Neuron (in vitro differentiated cells): ENCODE measurements around the gene GRID1.

ENCODE experiments used
- H2AFZ ChIP-seq: one replicate; pipeline ENCODE4 v1.6.1; 2013; ENCODE audit warnings: low read depth, mild to moderate bottlenecking, inconsistent platforms, low read length, moderate library complexity
- H3K27me3 ChIP-seq: one replicate; pipeline ENCODE4 v1.6.1; 2013; ENCODE audit warnings: low read length; ENCODE audit not compliant: insufficient read depth
- H3K36me3 ChIP-seq: one replicate; pipeline ENCODE4 v1.6.1; 2013; ENCODE audit warnings: low read length; ENCODE audit not compliant: insufficient read depth
- H3K4me1 ChIP-seq: one replicate; pipeline ENCODE4 v1.6.1; 2013; ENCODE audit warnings: low read length; ENCODE audit not compliant: insufficient read depth
- H3K4me3 ChIP-seq: 2 replicates; pipeline ENCODE4 v1.5.1; 2013; ENCODE audit warnings: mild to moderate bottlenecking, low read length, moderate library complexity
- H3K9me3 ChIP-seq: one replicate; pipeline ENCODE4 v1.6.1; 2013; ENCODE audit warnings: low read length

The GRID1 gene

GRCh38 chr10:86349940-86350630 is 16.5 kb downstream of the GRID1 start:
- Histone ChIP-seq H3K9me3 (no peaks in the 10 kb centered on the region), H2AFZ (no peak overlapping the region)

GRCh38 chr10:86349474-86349873 is 17.1 kb downstream of the GRID1 start:
- H3K4me3 ChIP-seq: no peak overlapping the region
- peaks cover 3% of the 10 kb centered on the region for H3K27me3 ChIP-seq
- H2AFZ ChIP-seq: no peak overlapping the region
- H3K9me3 ChIP-seq: no peaks in the 10 kb centered on the region
- no peaks in the 10 kb centered on the region for H3K4me1 ChIP-seq
- no peaks in the 10 kb centered on the region for H3K36me3 ChIP-seq

More at GRCh38 chr10:86349940-86350630, 16.5 kb downstream of the GRID1 start:
- Histone ChIP-seq H3K4me1 (no peaks in the 10 kb centered on the region), H3K36me3 (no peaks in the 10 kb centered on the region), H3K4me3 (no peak overlapping the region), H3K27me3 (peaks cover 4% of the 10 kb centered on the region)

- H2AFZ ChIP-seq: no peak overlapping the region
- no peaks in the 10 kb centered on the region for H3K4me1 ChIP-seq
- H3K9me3 ChIP-seq: no peaks in the 10 kb centered on the region
- H3K36me3 ChIP-seq: no peaks in the 10 kb centered on the region
- H3K4me3 ChIP-seq: no peak overlapping the region
- H3K27me3 ChIP-seq: peaks cover 5% of the 10 kb centered on the region
Measured at GRCh38 chr10:86348321-86349210, 18.0 kb downstream of the GRID1 start.

- Histone ChIP-seq H3K9me3 (no peaks in the 10 kb centered on the region), H3K36me3 (no peaks in the 10 kb centered on the region), H2AFZ (no peak overlapping the region), H3K4me3 (no peak overlapping the region), H3K4me1 (no peaks in the 10 kb centered on the region), H3K27me3 (peaks cover 8% of the 10 kb centered on the region)
Measured at GRCh38 chr10:86347856-86348255, 18.7 kb downstream of the GRID1 start.

- Histone ChIP-seq H3K4me3 (no peak overlapping the region), H3K4me1 (no peaks in the 10 kb centered on the region), H2AFZ (no peak overlapping the region), H3K27me3 (peaks cover 11% of the 10 kb centered on the region), H3K36me3 (no peaks in the 10 kb centered on the region), H3K9me3 (no peaks in the 10 kb centered on the region)
Measured at GRCh38 chr10:86346799-86347665, 19.6 kb downstream of the GRID1 start.

GRCh38 chr10:86345859-86346798 is 20.5 kb downstream of the GRID1 start:
- Histone ChIP-seq H3K36me3 (no peaks in the 10 kb centered on the region), H3K27me3 (peaks cover 19% of the 10 kb centered on the region), H3K4me3 (no peak overlapping the region), H3K4me1 (no peaks in the 10 kb centered on the region), H2AFZ (no peak overlapping the region), H3K9me3 (no peaks in the 10 kb centered on the region)

GRCh38 chr10:86345296-86345858 is 21.2 kb downstream of the GRID1 start:
- Histone ChIP-seq H3K9me3 (no peaks in the 10 kb centered on the region), H3K4me1 (no peaks in the 10 kb centered on the region), H3K4me3 (no peak overlapping the region), H3K27me3 (peaks cover 24% of the 10 kb centered on the region), H3K36me3 (no peaks in the 10 kb centered on the region), H2AFZ (no peak overlapping the region)

GRCh38 chr10:86344714-86345161 is 21.9 kb downstream of the GRID1 start:
- Histone ChIP-seq H3K4me3 (no peak overlapping the region), H3K4me1 (no peaks in the 10 kb centered on the region), H3K27me3 (peaks cover 24% of the 10 kb centered on the region), H3K9me3 (no peaks in the 10 kb centered on the region), H3K36me3 (no peaks in the 10 kb centered on the region), H2AFZ (no peak overlapping the region)

- Histone ChIP-seq H3K4me3 (no peak overlapping the region), H3K36me3 (no peaks in the 10 kb centered on the region), H2AFZ (no peak overlapping the region), H3K27me3 (peaks cover 24% of the 10 kb centered on the region), H3K9me3 (no peaks in the 10 kb centered on the region), H3K4me1 (no peaks in the 10 kb centered on the region)
Measured at GRCh38 chr10:86344281-86344680, 22.3 kb downstream of the GRID1 start.

GRCh38 chr10:86343761-86344160 is 22.8 kb downstream of the GRID1 start:
- H3K27me3 ChIP-seq: peaks cover 24% of the 10 kb centered on the region
- H3K4me1 ChIP-seq: no peaks in the 10 kb centered on the region
- no peak overlapping the region for H3K4me3 ChIP-seq
- no peaks in the 10 kb centered on the region for H3K9me3 ChIP-seq
- no peaks in the 10 kb centered on the region for H3K36me3 ChIP-seq
- no peak overlapping the region for H2AFZ ChIP-seq

- Histone ChIP-seq H3K9me3 (no peaks in the 10 kb centered on the region), H3K4me3 (no peak overlapping the region), H3K27me3 (peaks cover 24% of the 10 kb centered on the region), H3K4me1 (no peaks in the 10 kb centered on the region), H3K36me3 (no peaks in the 10 kb centered on the region), H2AFZ (no peak overlapping the region)
Measured at GRCh38 chr10:86342111-86342863, 24.3 kb downstream of the GRID1 start.
